Colonic mucosa (tissue), 4 donors: Measurements from ENCODE around the gene ZBTB49. TPM values are rescaled to one million over a fixed set of nuclear protein-coding genes. Genes with fewer than 3 reads are reported as not detected.
"Not testable (repeated sequence)": the region's sequence is repeated elsewhere in the genome, so short reads cannot be mapped to it uniquely, and the experiment has no call there.

Experiments
- DNase-seq: peaks from one replicate; pipeline ENCODE4 v3.0.0-alpha.2; 2020
- H3K27ac ChIP-seq: fragments of 200-600 bp; one replicate; pipeline ENCODE4 v1.8.0; 2021
- H3K27me3 ChIP-seq: fragments of 200-600 bp; one replicate; pipeline ENCODE4 v1.8.0; 2021
- H3K36me3 ChIP-seq: fragments of 200-600 bp; one replicate; pipeline ENCODE4 v1.8.0; 2021
- H3K4me1 ChIP-seq: fragments of 200-600 bp; one replicate; pipeline ENCODE4 v1.8.0; 2021; ENCODE audit warnings: mild to moderate bottlenecking
- H3K4me3 ChIP-seq: fragments of 200-600 bp; one replicate; pipeline ENCODE4 v1.8.0; 2021
- H3K9ac ChIP-seq, 2 donors: one replicate each; pipeline ENCODE4 v1.7.0; 2013; ENCODE audit warnings: control low read depth in 2 of 2, low read depth in 2 of 2, low read length in 2 of 2
- H3K9me3 ChIP-seq: fragments of 200-600 bp; one replicate; pipeline ENCODE4 v1.8.0; 2021
- intact Hi-C: fragments of 100-400 bp; cut with DNase I; formaldehyde crosslinking; loops from one replicate; pipeline ENCODE4 v1.14.1; 2022
- total RNA-seq, 2 donors: library from RNA; stranded (reverse); fragmentation: NEBNext Ultra II Directional in 1 of 2; extraction: Animal tissue kit (Norgen Biotek cat#: 25700) in 1 of 2; gene quantifications; one replicate each; pipeline ENCODE4 v1.2.1, GENCODE V29; 2021
- TF ChIP-seq, protein P1 (sequence below): fragments of 200-600 bp; IDR thresholded peaks from one replicate; pipeline ENCODE4 v1.8.0; 2022; ENCODE audit warnings: antibody characterized with exemption, mild to moderate bottlenecking
- donor health status: healthy.
- donor health status: DM: no; HTN: no; CAD: no.
- donor health status: DM: no; HTN: no; CAD: no.

The ZBTB49 gene
- total RNA-seq, 2 donors from 2014 or later, result 4.0 to 5.1 TPM

DNA sequence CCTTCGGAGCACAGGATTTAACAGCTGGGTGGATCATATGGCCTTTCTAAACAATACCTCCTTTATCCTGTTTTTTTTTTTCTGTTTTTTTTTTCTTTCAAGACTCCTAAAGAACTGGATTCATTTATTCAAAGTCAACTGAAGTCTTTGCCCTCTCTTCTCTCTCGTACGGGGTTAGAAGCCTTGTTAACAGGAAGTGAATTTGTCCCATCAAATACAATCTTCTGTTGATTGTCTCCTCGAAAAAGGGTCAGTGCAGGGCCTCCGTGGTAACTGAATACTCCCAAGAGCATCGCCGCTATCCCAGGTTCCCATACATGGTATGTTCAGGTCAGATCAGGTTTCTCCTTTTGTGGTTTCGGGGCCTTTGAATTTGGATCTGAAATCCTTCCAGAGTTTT lies 40.2 kb upstream of the ZBTB49 start:
- DNase-seq, result no peak
- intact Hi-C loops, result loop anchor here (5.0 kb wide), 2 partner anchors 37 to 87 kb away; no protein-coding TSS in a partner anchor
- Histone ChIP-seq H3K9me3 (no peaks in the 10 kb centered on the region), H3K4me3 (no peak overlapping the region), H3K9ac (no peak overlapping the region), H3K36me3 (peaks cover 2% of the 10 kb centered on the region), H3K27ac (no peak overlapping the region), H3K4me1 (peaks cover 11% of the 10 kb centered on the region), H3K27me3 (no peaks in the 10 kb centered on the region)
- TF ChIP-seq, protein P1, sequence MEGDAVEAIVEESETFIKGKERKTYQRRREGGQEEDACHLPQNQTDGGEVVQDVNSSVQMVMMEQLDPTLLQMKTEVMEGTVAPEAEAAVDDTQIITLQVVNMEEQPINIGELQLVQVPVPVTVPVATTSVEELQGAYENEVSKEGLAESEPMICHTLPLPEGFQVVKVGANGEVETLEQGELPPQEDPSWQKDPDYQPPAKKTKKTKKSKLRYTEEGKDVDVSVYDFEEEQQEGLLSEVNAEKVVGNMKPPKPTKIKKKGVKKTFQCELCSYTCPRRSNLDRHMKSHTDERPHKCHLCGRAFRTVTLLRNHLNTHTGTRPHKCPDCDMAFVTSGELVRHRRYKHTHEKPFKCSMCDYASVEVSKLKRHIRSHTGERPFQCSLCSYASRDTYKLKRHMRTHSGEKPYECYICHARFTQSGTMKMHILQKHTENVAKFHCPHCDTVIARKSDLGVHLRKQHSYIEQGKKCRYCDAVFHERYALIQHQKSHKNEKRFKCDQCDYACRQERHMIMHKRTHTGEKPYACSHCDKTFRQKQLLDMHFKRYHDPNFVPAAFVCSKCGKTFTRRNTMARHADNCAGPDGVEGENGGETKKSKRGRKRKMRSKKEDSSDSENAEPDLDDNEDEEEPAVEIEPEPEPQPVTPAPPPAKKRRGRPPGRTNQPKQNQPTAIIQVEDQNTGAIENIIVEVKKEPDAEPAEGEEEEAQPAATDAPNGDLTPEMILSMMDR, result no peak

- DNase-seq, result no peak
- no peak overlapping the region for H3K4me3 ChIP-seq
- TF ChIP-seq, protein P1, result no peak
- no peaks in the 10 kb centered on the region for H3K9me3 ChIP-seq
- no peaks in the 10 kb centered on the region for H3K4me1 ChIP-seq
- no peaks in the 10 kb centered on the region for H3K36me3 ChIP-seq
- no peaks in the 10 kb centered on the region for H3K27me3 ChIP-seq
- no peak overlapping the region for H3K9ac ChIP-seq
- no peak overlapping the region for H3K27ac ChIP-seq
- intact Hi-C loops, result loop anchor here (5.0 kb wide), 1 partner anchor 83 kb away; no protein-coding TSS in a partner anchor
Observed at GRCh38 chr4:4254199-4254598, 35.9 kb upstream of the ZBTB49 start.

GRCh38 chr4:4254666-4255065 lies 35.4 kb upstream of the ZBTB49 start:
- intact Hi-C loops, result loop anchor here (5.0 kb wide), 1 partner anchor 83 kb away; no protein-coding TSS in a partner anchor
- TF ChIP-seq, protein P1, result no peak
- Histone ChIP-seq H3K27me3 (no peaks in the 10 kb centered on the region), H3K4me3 (no peak overlapping the region), H3K4me1 (no peaks in the 10 kb centered on the region), H3K27ac (no peak overlapping the region), H3K9ac (no peak overlapping the region), H3K36me3 (no peaks in the 10 kb centered on the region), H3K9me3 (no peaks in the 10 kb centered on the region)
- no peak for DNase-seq

DNA sequence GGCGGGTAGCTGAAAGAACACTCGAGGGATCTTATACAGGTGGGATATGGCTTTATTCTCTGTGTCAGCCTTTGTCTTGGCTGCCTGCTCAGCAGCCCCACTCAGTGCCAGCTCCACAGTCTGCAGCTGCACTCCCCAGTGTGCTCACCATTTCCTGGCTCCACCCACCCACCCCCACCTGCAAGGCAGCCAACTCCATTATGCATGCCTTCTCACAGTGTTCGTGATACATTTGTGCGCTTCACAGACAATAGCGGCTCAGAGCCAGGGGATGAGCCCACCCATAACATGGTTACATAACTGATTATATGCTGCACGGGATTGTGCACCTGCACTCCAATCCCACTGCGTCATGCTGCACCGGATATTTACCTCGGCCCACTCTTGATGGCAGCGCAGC lies 33.3 kb upstream of the ZBTB49 start:
- Histone ChIP-seq H3K27me3 (no peaks in the 10 kb centered on the region), H3K27ac (no peak overlapping the region), H3K9ac (no peak overlapping the region), H3K36me3 (no peaks in the 10 kb centered on the region), H3K4me1 (no peaks in the 10 kb centered on the region), H3K4me3 (no peak overlapping the region), H3K9me3 (no peaks in the 10 kb centered on the region)
- no peak for DNase-seq
- TF ChIP-seq, protein P1, result no peak
- intact Hi-C loops, result no loop called here

DNA sequence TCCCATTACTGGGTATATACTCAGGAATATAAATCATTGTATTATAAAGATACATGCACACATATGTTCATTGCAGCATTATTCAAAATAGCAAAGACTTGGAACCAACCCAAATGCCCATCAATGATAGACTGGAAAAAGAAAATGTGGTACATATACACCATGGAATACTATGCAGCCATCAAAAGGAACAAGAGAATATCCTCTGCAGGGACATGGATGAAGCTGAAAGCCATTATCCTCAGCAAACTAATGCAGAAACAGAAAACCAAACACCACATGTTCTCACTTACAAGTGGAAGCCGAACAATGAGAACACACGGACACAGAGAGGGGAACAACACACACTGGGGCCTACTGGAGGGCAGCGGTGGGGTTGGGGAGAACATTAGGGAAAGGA lies 32.3 kb upstream of the ZBTB49 start:
- H3K36me3 ChIP-seq, H3K27ac ChIP-seq, H3K27me3 ChIP-seq, intact Hi-C loops, H3K4me1 ChIP-seq, H3K9me3 ChIP-seq, H3K4me3 ChIP-seq, H3K9ac ChIP-seq, DNase-seq: not testable (repeated sequence)

DNA sequence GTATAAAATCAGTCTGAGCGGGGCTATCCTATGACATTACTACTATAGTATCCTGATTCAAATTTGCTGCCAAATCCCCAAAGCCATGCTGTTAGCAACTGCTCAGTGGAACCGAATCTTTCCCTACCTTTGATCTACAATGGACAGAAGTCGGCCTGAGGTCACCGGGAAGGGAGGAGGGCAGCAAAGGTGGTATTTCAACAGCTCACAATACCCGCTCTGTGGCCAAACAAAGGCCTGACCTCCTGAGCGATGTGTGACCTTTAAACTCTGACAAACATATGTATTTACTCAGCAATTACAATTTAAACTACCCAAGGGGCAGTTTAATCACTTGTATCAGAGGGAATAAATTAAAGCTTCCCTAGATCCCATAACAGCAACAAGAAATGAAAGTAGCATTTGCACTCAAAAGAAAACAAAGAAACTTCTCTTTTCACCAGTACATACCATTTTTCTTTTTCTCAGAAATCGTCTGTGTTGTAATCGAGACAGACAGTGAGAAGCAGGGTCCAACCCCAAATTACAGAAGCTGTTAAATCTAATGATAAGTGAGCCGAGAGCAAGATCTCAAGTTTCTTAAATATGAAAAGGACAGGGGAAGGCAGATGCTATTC lies 30.5 kb upstream of the ZBTB49 start:
- DNase-seq, result no peak
- Histone ChIP-seq H3K9ac (no peak overlapping the region), H3K4me3 (no peak overlapping the region), H3K27me3 (no peaks in the 10 kb centered on the region), H3K27ac (no peak overlapping the region), H3K36me3 (no peaks in the 10 kb centered on the region), H3K4me1 (no peaks in the 10 kb centered on the region), H3K9me3 (no peaks in the 10 kb centered on the region)
- TF ChIP-seq, protein P1, result no peak
- intact Hi-C loops, result no loop called here
